Calu3 (cell line): Measurements from ENCODE around the gene ADAM8. TPM values are rescaled to one million over a fixed set of nuclear protein-coding genes. Genes with fewer than 3 reads are reported as not detected.

Experiments used
- BruUV-seq: library from RNA; stranded (reverse); fragments of 400-500 nt; replicated peaks from 2 replicates; lab custom pipeline; 2021; lab: Mats Ljungman, UMichigan
- CTCF ChIA-PET: fragments of 300-600 bp; sonication (Branson Sonifier 250); formaldehyde crosslinking; loops from one replicate; lab custom pipeline; 2022; ENCODE audit warnings: antibody characterized with exemption; lab: Charles Lee
- DNase-seq: peaks from one replicate; pipeline ENCODE4 v3.0.0; 2022
- H3K27ac Mint-ChIP-seq: one replicate; pipeline ENCODE4 v1.8.0; 2022; ENCODE audit warnings: mixed read lengths; ENCODE audit not compliant: unreplicated experiment
- H3K27me3 Mint-ChIP-seq: one replicate; pipeline ENCODE4 v1.8.0; 2022; ENCODE audit warnings: mixed read lengths; ENCODE audit not compliant: unreplicated experiment
- H3K36me3 Mint-ChIP-seq: one replicate; pipeline ENCODE4 v1.8.0; 2022; ENCODE audit warnings: mild to moderate bottlenecking, moderate library complexity, mixed read lengths; ENCODE audit not compliant: insufficient read depth, unreplicated experiment
- H3K4me1 Mint-ChIP-seq: one replicate; pipeline ENCODE4 v1.8.0; 2022; ENCODE audit warnings: mild to moderate bottlenecking, low read depth, mixed read lengths; ENCODE audit not compliant: unreplicated experiment
- H3K4me3 Mint-ChIP-seq: one replicate; pipeline ENCODE4 v1.8.0; 2022; ENCODE audit warnings: mild to moderate bottlenecking, low read depth, moderate library complexity, mixed read lengths; ENCODE audit not compliant: unreplicated experiment
- H3K9me3 Mint-ChIP-seq: one replicate; pipeline ENCODE4 v1.8.0; 2022; ENCODE audit warnings: low read depth, mixed read lengths; ENCODE audit not compliant: unreplicated experiment
- intact Hi-C: fragments of 100-400 bp; cut with micrococcal nuclease; formaldehyde crosslinking; loops from one replicate; pipeline ENCODE4 v1.10.0; 2022; ENCODE audit not compliant: unreplicated experiment
- total RNA-seq: library from RNA; stranded (reverse); gene quantifications from 2 replicates; pipeline ENCODE4 v1.2.3, GENCODE V29; 2022
- TF ChIP-seq, protein P1 (sequence below): fragments of 200-600 bp; IDR thresholded peaks from one replicate; pipeline ENCODE4 v1.8.0; 2022; ENCODE audit warnings: antibody characterized with exemption; ENCODE audit not compliant: unreplicated experiment

Gene ADAM8
- total RNA-seq, 1 experiment from 2014 or later = 40.4 TPM

- CTCF ChIA-PET = no interaction called here
- no TSS peak for BruUV-seq
- Mint-ChIP-seq H3K9me3 (no peaks in the 10 kb centered on the region), H3K27ac (no peak overlapping the region), H3K4me3 (no peak overlapping the region), H3K4me1 (peaks cover 8% of the 10 kb centered on the region), H3K27me3 (peaks cover 51% of the 10 kb centered on the region), H3K36me3 (no peaks in the 10 kb centered on the region)
- no peak for DNase-seq
- intact Hi-C loops = no loop called here
- TF ChIP-seq, protein P1, sequence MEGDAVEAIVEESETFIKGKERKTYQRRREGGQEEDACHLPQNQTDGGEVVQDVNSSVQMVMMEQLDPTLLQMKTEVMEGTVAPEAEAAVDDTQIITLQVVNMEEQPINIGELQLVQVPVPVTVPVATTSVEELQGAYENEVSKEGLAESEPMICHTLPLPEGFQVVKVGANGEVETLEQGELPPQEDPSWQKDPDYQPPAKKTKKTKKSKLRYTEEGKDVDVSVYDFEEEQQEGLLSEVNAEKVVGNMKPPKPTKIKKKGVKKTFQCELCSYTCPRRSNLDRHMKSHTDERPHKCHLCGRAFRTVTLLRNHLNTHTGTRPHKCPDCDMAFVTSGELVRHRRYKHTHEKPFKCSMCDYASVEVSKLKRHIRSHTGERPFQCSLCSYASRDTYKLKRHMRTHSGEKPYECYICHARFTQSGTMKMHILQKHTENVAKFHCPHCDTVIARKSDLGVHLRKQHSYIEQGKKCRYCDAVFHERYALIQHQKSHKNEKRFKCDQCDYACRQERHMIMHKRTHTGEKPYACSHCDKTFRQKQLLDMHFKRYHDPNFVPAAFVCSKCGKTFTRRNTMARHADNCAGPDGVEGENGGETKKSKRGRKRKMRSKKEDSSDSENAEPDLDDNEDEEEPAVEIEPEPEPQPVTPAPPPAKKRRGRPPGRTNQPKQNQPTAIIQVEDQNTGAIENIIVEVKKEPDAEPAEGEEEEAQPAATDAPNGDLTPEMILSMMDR = no peak
Observed at GRCh38 chr10:133238466-133238804, 38.2 kb downstream of the ADAM8 start.

DNA sequence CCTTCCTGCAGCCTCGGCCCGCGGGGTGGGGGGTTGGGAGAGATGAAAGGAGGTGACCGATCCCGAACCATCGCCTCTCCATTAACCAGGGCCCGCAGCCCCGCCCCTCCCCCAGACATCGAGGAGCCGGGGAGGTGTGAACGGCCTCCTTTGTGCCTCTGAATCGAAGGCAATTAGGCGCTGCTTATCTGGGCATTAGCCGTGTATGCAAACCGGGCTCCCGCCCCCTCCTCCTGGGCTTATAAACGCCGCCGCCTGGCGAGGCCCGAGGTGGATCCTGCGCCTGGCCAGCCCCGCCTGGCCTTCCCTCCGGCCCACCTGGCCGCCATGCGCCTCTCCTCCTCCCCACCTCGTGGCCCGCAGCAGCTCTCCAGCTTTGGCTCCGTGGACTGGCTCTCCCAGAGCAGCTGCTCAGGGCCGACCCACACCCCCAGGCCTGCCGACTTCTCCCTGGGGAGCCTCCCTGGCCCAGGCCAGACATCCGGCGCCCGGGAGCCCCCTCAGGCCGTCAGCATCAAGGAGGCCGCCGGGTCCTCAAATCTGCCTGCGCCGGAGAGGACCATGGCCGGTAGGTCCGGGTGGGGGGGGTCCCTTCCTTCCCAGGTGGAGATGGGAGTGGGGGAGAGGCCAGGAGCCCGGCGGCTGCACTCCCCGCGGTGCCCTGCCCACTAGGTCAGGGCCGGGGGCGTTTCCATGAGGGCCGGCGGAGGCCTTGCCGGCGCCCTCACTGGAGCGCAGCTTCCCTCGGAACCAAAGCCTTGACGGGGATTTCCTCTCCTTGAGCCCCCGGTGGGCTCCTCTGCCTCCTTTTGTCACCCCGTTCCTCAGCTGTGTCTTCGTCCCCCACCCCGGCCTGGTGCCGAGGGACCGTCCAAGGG, 38.8 kb downstream of the ADAM8 start, which contains the start of gene VENTX:
TSS of gene VENTX (plus strand) at position 268 of the 878 bp plus-strand sequence. CDS start at position 328, 60 bp downstream.
- no TSS peak for BruUV-seq
- H3K9me3 Mint-ChIP-seq = no peaks in the 10 kb centered on the region
- intact Hi-C loops = no loop called here
- peaks cover 45% of the 10 kb centered on the region for H3K27me3 Mint-ChIP-seq
- TF ChIP-seq, protein P1 = no peak
- no peak within 1 kb of the TSS for H3K4me3 Mint-ChIP-seq
- no peaks in the 10 kb centered on the region for H3K36me3 Mint-ChIP-seq
- H3K4me1 Mint-ChIP-seq = peaks cover 2% of the 10 kb centered on the region
- CTCF ChIA-PET = no interaction called here
- H3K27ac Mint-ChIP-seq = no peak within 1 kb of the TSS
- no peak for DNase-seq

- intact Hi-C loops = no loop called here
- Mint-ChIP-seq H3K27me3 (peaks cover 39% of the 10 kb centered on the region), H3K4me1 (no peaks in the 10 kb centered on the region), H3K27ac (no peak overlapping the region), H3K36me3 (no peaks in the 10 kb centered on the region), H3K4me3 (no peak overlapping the region), H3K9me3 (no peaks in the 10 kb centered on the region)
- TF ChIP-seq, protein P1 = no peak
- CTCF ChIA-PET = no interaction called here
- no peak for DNase-seq
- no TSS peak for BruUV-seq
Observed at GRCh38 chr10:133237241-133237587, 39.5 kb downstream of the ADAM8 start.

- TF ChIP-seq, protein P1 = no peak
- H3K36me3 Mint-ChIP-seq = no peaks in the 10 kb centered on the region
- intact Hi-C loops = no loop called here
- H3K4me3 Mint-ChIP-seq = no peak overlapping the region
- H3K27me3 Mint-ChIP-seq = peaks cover 37% of the 10 kb centered on the region
- no TSS peak for BruUV-seq
- H3K9me3 Mint-ChIP-seq = no peaks in the 10 kb centered on the region
- H3K4me1 Mint-ChIP-seq = no peaks in the 10 kb centered on the region
- CTCF ChIA-PET = no interaction called here
- H3K27ac Mint-ChIP-seq = no peak overlapping the region
- DNase-seq = no peak
Observed at GRCh38 chr10:133236401-133237240, 40.0 kb downstream of the ADAM8 start.
